Astrocyte (in vitro differentiated cells and primary cell): Measurements from ENCODE around the gene MTCH1.

ENCODE experiments used
- EZH2 ChIP-seq: IDR thresholded peaks from 2 replicates; pipeline ENCODE4 v1.6.1; 2012; ENCODE audit warnings: mild to moderate bottlenecking, low read length, inconsistent platforms; ENCODE audit not compliant: insufficient read depth
- TF ChIP-seq, protein P1 (sequence below): IDR thresholded peaks from 2 replicates; pipeline ENCODE4 v1.5.1; 2011; ENCODE audit warnings: low read depth, mild to moderate bottlenecking, inconsistent platforms, low read length, moderate library complexity; ENCODE audit not compliant: insufficient read depth

GRCh38 chr6:37027811-37028469 lies 41.9 kb upstream of the MTCH1 start:
- TF ChIP-seq, protein P1, sequence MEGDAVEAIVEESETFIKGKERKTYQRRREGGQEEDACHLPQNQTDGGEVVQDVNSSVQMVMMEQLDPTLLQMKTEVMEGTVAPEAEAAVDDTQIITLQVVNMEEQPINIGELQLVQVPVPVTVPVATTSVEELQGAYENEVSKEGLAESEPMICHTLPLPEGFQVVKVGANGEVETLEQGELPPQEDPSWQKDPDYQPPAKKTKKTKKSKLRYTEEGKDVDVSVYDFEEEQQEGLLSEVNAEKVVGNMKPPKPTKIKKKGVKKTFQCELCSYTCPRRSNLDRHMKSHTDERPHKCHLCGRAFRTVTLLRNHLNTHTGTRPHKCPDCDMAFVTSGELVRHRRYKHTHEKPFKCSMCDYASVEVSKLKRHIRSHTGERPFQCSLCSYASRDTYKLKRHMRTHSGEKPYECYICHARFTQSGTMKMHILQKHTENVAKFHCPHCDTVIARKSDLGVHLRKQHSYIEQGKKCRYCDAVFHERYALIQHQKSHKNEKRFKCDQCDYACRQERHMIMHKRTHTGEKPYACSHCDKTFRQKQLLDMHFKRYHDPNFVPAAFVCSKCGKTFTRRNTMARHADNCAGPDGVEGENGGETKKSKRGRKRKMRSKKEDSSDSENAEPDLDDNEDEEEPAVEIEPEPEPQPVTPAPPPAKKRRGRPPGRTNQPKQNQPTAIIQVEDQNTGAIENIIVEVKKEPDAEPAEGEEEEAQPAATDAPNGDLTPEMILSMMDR, result no peak
- TF ChIP-seq EZH2, result no peak
